ENCODE data around the gene CHSY1. TPM values are rescaled to one million over a fixed set of nuclear protein-coding genes. Genes with fewer than 3 reads are reported as not detected.

CHSY1 gene
- total and polyA plus RNA-seq, 2 of the 13 experiments (the other 11 are each of a cell fraction or from before 2014, with no cell fraction given) = 13.3 to 13.7 TPM

GRCh38 chr15:101213570-101213969 lies 38.3 kb downstream of the CHSY1 start:
- POLR2A ChIA-PET = no interaction called here

More at GRCh38 chr15:101213570-101213969, 38.3 kb downstream of the CHSY1 start:
- Histone ChIP-seq H3K79me2 (ENCODE audit: insufficient read depth, low read length) (peaks cover 72% of the 10 kb centered on the region), H2AFZ (ENCODE audit: low read length) (no peak overlapping the region), H3K36me3 (replicated peaks in 1 of 2; ENCODE audit: control insufficient read depth in 1 of 2, insufficient read depth in 2 of 2, low read length in 2 of 2) (peaks cover 1 to 14% of the 10 kb centered on the region in 2 experiments; a peak in 3 of 5 replicates), H4K20me1 (ENCODE audit: insufficient read depth, low read length) (peaks cover 25% of the 10 kb centered on the region), H3K4me1 (ENCODE audit: insufficient read depth, low read length) (peaks cover 9% of the 10 kb centered on the region), H3K4me3 (replicated peaks in 1 of 3; ENCODE audit: insufficient read depth in 1 of 3, low read depth in 2 of 3, low read length in 3 of 3) (no peak overlapping the region), H3K4me2 (ENCODE audit: low read depth, low read length) (no peak overlapping the region), H3K27ac (ENCODE audit: extremely low read length, insufficient read depth, low read length) (no peak overlapping the region), H3K9me3 (ENCODE audit: low read length) (no peaks in the 10 kb centered on the region), H3K9ac (ENCODE audit: insufficient read depth, low read depth, low read length) (no peak overlapping the region), H3K27me3 (ENCODE audit: control insufficient read depth in 1 of 2, insufficient read depth in 2 of 2, low read length in 2 of 2) (no peaks in the 10 kb centered on the region)
- in situ Hi-C loops (cut with HindIII; ENCODE audit: extremely low pct_ligation_motif_present, low pct_unique_long_range_greater_than_20kb) = no loop called here
- BruUV-seq (replicated peaks) = no TSS peak
- ATAC-seq (no peak), DNase-seq (ENCODE audit: low spot score) (no peak), FAIRE-seq (no peak)
- intact Hi-C loops (cut with micrococcal nuclease; ENCODE audit: unreplicated experiment) = no loop called here
- 90% methylated on average over 5 of the region's 5 CpGs for WGBS (ENCODE audit: low lambda C conversion rate)
- CTCF ChIA-PET (ENCODE audit: low intra/inter-chr PET ratio, low total read pairs) = no interaction called here
- no peak for TF ChIP-seq EHMT2 (IDR thresholded peaks at IDR 0.05; ENCODE audit: borderline replicate concordance, low read depth, low read length)
- no peak for TF ChIP-seq MZF1 (CRISPR knock-in tag; IDR thresholded peaks at IDR 0.05; ENCODE audit: borderline replicate concordance)
- no peak for TF ChIP-seq MED13 (CRISPR knock-in tag; IDR thresholded peaks at IDR 0.05)
- TF ChIP-seq TSC22D2 (CRISPR knock-in tag; IDR thresholded peaks at IDR 0.05; ENCODE audit: borderline replicate concordance) = no peak
- TF ChIP-seq ZNF496 (CRISPR knock-in tag; IDR thresholded peaks at IDR 0.05; ENCODE audit: insufficient replicate concordance) = no peak
- TF ChIP-seq TMF1 (CRISPR knock-in tag; IDR thresholded peaks at IDR 0.05; ENCODE audit: low read depth) = no peak
- TF ChIP-seq ZSCAN5A (CRISPR knock-in tag; IDR thresholded peaks at IDR 0.05; ENCODE audit: borderline replicate concordance) = no peak
- TF ChIP-seq FOXP4 (CRISPR knock-in tag; IDR thresholded peaks at IDR 0.05) = no peak
- TF ChIP-seq SAFB2 (CRISPR knock-in tag; IDR thresholded peaks at IDR 0.05; ENCODE audit: borderline replicate concordance, low read depth) = no peak
- no peak for TF ChIP-seq PBX3 (CRISPR knock-in tag; IDR thresholded peaks at IDR 0.05; ENCODE audit: borderline replicate concordance)
- TF ChIP-seq RORA (CRISPR knock-in tag; IDR thresholded peaks at IDR 0.05) = no peak
- no peak for TF ChIP-seq BCLAF1 (IDR thresholded peaks at IDR 0.05)
- TF ChIP-seq ATF4 (CRISPR knock-in tag; IDR thresholded peaks at IDR 0.05) = no peak

Measured in HepG2 (cell line).